Keratinocyte (primary cell): Measurements from ENCODE around the gene SLC4A5. TPM values are rescaled to one million over a fixed set of nuclear protein-coding genes. Genes with fewer than 3 reads are reported as not detected.

Experiments
- DNase-seq: peaks from one replicate; pipeline ENCODE4 v3.0.0-alpha.2; 2011; ENCODE audit warnings: low read depth, missing footprints, low spot score
- FAIRE-seq: peaks from 2 replicates; lab custom pipeline; 2011; peaks lifted over from hg19 to GRCh38; lab: Jason Lieb, UNC
- H2AFZ ChIP-seq: 2 replicates; pipeline ENCODE4 v1.6.0; 2012; ENCODE audit warnings: low read length, control low read depth, inconsistent platforms; ENCODE audit not compliant: control insufficient read depth
- H3K27ac ChIP-seq: 2 replicates; pipeline ENCODE4 v1.5.1; 2011; ENCODE audit warnings: low read length; ENCODE audit not compliant: control insufficient read depth, insufficient read depth
- H3K27me3 ChIP-seq: 3 replicates; pipeline ENCODE4 v1.6.0; 2011; ENCODE audit warnings: low read length; ENCODE audit not compliant: control insufficient read depth, insufficient read depth; ENCODE audit errors: extremely low read depth
- H3K36me3 ChIP-seq, 2 experiments: 2 replicates in 1 of 2; 3 replicates in 1 of 2; pipeline ENCODE4 v1.5.1; 2011; ENCODE audit warnings: low read length in 2 of 2, mild to moderate bottlenecking in 1 of 2; ENCODE audit not compliant: control insufficient read depth in 2 of 2, insufficient read depth in 2 of 2; ENCODE audit errors: extremely low read depth in 1 of 2
- H3K4me1 ChIP-seq: 3 replicates; pipeline ENCODE4 v1.5.1; 2011; ENCODE audit warnings: low read length; ENCODE audit not compliant: control insufficient read depth, insufficient read depth; ENCODE audit errors: extremely low read depth
- H3K4me2 ChIP-seq: 3 replicates; pipeline ENCODE4 v1.6.0; 2011; ENCODE audit warnings: low read depth, low read length; ENCODE audit not compliant: control insufficient read depth, insufficient read depth; ENCODE audit errors: extremely low read depth
- H3K4me3 ChIP-seq, 3 experiments: fragments of 200-600 bp in 1 of 3; sonication (generic) in 1 of 3; 2 replicates in 2 of 3; 3 replicates in 1 of 3; pipeline ENCODE4 v1.5.1; 2011 to 2016; ENCODE audit warnings: low read length in 3 of 3, mild to moderate bottlenecking in 3 of 3, control low read depth in 2 of 3, inconsistent platforms in 1 of 3, low read depth in 1 of 3, mixed read lengths in 1 of 3, mixed run types in 1 of 3, moderate library complexity in 1 of 3; ENCODE audit not compliant: control insufficient read depth in 2 of 3, insufficient read depth in 2 of 3; ENCODE audit errors: extremely low read depth in 1 of 3
- H3K79me2 ChIP-seq: 2 replicates; pipeline ENCODE4 v1.6.0; 2012; ENCODE audit warnings: low read length; ENCODE audit not compliant: control insufficient read depth, insufficient read depth
- H3K9ac ChIP-seq: 3 replicates; pipeline ENCODE4 v1.6.0; 2011; ENCODE audit warnings: low read length; ENCODE audit not compliant: control insufficient read depth, insufficient read depth; ENCODE audit errors: extremely low read depth
- H3K9me1 ChIP-seq: 3 replicates; pipeline ENCODE4 v1.6.0; 2011; ENCODE audit warnings: low read length; ENCODE audit not compliant: control insufficient read depth, insufficient read depth; ENCODE audit errors: extremely low read depth
- H3K9me3 ChIP-seq: 2 replicates; pipeline ENCODE4 v1.5.1; 2012; ENCODE audit warnings: low read depth, low read length; ENCODE audit not compliant: control insufficient read depth
- H4K20me1 ChIP-seq: 3 replicates; pipeline ENCODE4 v1.6.0; 2011; ENCODE audit warnings: low read length; ENCODE audit not compliant: control insufficient read depth, insufficient read depth; ENCODE audit errors: extremely low read depth
- EZH2 ChIP-seq: IDR thresholded peaks from one replicate; pipeline ENCODE4 v1.6.1; 2012; ENCODE audit warnings: inconsistent platforms, mild to moderate bottlenecking, low read length, moderate library complexity
- dilution Hi-C: fragments of 300-500 bp; cut with MboI; formaldehyde crosslinking; loops from one replicate; pipeline ENCODE4 v1.7.0; 2020; ENCODE audit warnings: low sequenced_read_pairs; ENCODE audit not compliant: extremely low pct_ligation_motif_present
- polyA plus RNA-seq, 5 experiments: library from polyadenylated mRNA; depleted of rRNA in 3 of 5; stranded (reverse) in 3 of 5; stranded (forward) in 1 of 5; unstranded in 1 of 5; fragments of >200 nt; gene quantifications; 1 replicate in 1 of 5; 2 replicates in 3 of 5; 3 replicates in 1 of 5; pipeline versions ENCODE4 v1.2.1 to v1.2.3, GENCODE V29; 2011 to 2012; ENCODE audit warnings: missing spikeins in 2 of 5, low read depth in 1 of 5, low replicate concordance in 1 of 5
- TF ChIP-seq, protein P1 (sequence below), 3 experiments: IDR thresholded peaks in 1 of 3; conservative IDR thresholded peaks in 1 of 3; optimal IDR thresholded peaks in 1 of 3; 2 replicates in 2 of 3; 3 replicates in 1 of 3; pipeline versions ENCODE3 to v1.5.1; 2011; ENCODE audit warnings: low read length in 3 of 3, mild to moderate bottlenecking in 3 of 3, moderate library complexity in 2 of 3, control low read depth in 1 of 3, inconsistent platforms in 1 of 3; ENCODE audit not compliant: insufficient read depth in 2 of 3; ENCODE audit errors: extremely low read depth in 1 of 3

SLC4A5 gene
- polyA plus RNA-seq, 1 donor (not counting 4 experiments of a cell fraction or from before 2014, with no cell fraction given), result 0.22 TPM

DNA sequence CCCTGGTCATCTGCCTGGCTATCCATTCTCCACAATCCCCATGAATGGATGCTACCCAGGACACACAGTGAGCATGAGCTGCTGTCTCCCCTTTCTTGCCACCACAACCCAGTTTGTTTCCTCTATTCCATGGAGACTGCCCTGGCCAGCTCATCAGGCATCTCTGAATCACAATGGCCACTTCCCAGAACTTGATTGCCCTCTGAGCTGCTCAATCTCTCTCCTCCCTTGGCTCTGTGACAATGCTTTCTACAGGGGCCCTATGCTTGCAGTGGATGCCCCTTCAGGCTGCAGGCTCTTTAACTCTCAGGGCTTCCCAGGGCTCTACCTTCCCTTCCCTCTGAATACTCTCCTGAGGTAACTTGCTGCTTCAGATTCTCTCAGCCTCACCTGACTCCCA is 14.4 kb upstream of the SLC4A5 start:
- FAIRE-seq (no peak), DNase-seq (no peak)
- no peaks in the 10 kb centered on the region for H3K9me1 ChIP-seq
- dilution Hi-C loops, result no loop called here
- no peaks in the 10 kb centered on the region for H3K9me3 ChIP-seq
- H3K27me3 ChIP-seq, result no peaks in the 10 kb centered on the region
- H2AFZ ChIP-seq, result no peak overlapping the region
- peaks cover 27 to 35% of the 10 kb centered on the region in 2 experiments for H3K36me3 ChIP-seq
- H3K9ac ChIP-seq, result no peak overlapping the region
- H3K4me3 ChIP-seq, result no peak overlapping the region
- no peaks in the 10 kb centered on the region for H3K79me2 ChIP-seq
- H3K4me2 ChIP-seq, result no peak overlapping the region
- TF ChIP-seq EZH2, result no peak
- TF ChIP-seq, protein P1, sequence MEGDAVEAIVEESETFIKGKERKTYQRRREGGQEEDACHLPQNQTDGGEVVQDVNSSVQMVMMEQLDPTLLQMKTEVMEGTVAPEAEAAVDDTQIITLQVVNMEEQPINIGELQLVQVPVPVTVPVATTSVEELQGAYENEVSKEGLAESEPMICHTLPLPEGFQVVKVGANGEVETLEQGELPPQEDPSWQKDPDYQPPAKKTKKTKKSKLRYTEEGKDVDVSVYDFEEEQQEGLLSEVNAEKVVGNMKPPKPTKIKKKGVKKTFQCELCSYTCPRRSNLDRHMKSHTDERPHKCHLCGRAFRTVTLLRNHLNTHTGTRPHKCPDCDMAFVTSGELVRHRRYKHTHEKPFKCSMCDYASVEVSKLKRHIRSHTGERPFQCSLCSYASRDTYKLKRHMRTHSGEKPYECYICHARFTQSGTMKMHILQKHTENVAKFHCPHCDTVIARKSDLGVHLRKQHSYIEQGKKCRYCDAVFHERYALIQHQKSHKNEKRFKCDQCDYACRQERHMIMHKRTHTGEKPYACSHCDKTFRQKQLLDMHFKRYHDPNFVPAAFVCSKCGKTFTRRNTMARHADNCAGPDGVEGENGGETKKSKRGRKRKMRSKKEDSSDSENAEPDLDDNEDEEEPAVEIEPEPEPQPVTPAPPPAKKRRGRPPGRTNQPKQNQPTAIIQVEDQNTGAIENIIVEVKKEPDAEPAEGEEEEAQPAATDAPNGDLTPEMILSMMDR (optimal IDR thresholded peaks at IDR 0.05 in 1 of 3, IDR thresholded peaks at IDR 0.05 in 1 of 3, conservative IDR thresholded peaks at IDR 0.05 in 1 of 3; ENCODE audit: extremely low read depth in 1 of 3, insufficient read depth in 2 of 3, low read length in 3 of 3), result no peak
- no peaks in the 10 kb centered on the region for H3K4me1 ChIP-seq
- H3K27ac ChIP-seq, result no peak overlapping the region
- H4K20me1 ChIP-seq, result no peaks in the 10 kb centered on the region

DNA sequence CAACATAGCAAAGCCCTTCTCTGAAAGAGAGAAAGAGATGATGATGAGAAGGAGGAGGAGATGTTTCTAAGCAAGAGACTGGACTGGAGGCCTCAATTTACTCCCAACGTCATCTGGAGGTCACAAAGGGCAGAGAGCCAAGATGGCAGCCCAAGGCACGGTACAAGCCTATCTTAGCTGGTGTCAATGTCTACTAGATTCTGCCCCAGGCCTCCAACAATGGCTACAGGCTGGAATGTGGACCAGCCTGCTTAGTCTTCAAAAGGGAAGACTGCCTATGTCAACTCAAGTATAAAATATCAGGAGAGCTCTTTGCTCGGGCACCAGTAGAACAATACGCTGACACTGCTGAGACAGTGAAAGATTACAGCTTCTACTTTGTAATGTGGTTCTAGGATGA is 6.7 kb upstream of the SLC4A5 start:
- Histone ChIP-seq H2AFZ (no peak overlapping the region), H3K9ac (no peak overlapping the region), H4K20me1 (no peaks in the 10 kb centered on the region), H3K79me2 (no peaks in the 10 kb centered on the region), H3K9me1 (no peaks in the 10 kb centered on the region), H3K4me2 (no peak overlapping the region), H3K4me1 (no peaks in the 10 kb centered on the region), H3K27me3 (no peaks in the 10 kb centered on the region), H3K4me3 (no peak overlapping the region), H3K27ac (no peak overlapping the region), H3K36me3 (no peaks in the 10 kb centered on the region), H3K9me3 (no peaks in the 10 kb centered on the region)
- dilution Hi-C loops, result no loop called here
- no peak for TF ChIP-seq EZH2
- TF ChIP-seq, protein P1 (optimal IDR thresholded peaks at IDR 0.05 in 1 of 3, IDR thresholded peaks at IDR 0.05 in 1 of 3, conservative IDR thresholded peaks at IDR 0.05 in 1 of 3; ENCODE audit: extremely low read depth in 1 of 3, insufficient read depth in 2 of 3, low read length in 3 of 3), result no peak
- DNase-seq (no peak), FAIRE-seq (no peak)
